ENCODE data around the gene MEMO1.
"Not testable (repeated sequence)": the region's sequence is repeated elsewhere in the genome, so short reads cannot be mapped to it uniquely, and the experiment has no call there.

MEMO1 gene

DNA sequence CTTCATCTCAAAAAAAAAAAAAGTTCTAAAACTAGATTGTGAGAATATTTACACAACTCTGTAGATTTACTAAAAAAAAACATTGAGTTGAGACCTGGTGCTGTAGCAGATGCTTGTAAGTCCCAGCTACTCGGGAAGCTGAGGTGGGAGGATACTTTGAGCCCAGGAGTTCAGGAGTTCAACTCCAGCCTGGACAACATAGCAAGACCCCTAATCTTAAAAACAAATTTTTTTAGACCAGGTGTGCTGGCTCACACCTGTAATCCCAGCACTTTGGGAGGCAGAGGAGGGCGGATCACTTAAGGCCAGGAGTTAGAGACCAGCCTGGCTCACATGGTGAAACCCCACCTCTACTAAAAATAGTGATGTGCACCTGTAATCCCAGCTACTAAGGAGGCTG, 108.9 kb downstream of the MEMO1 start:
- Histone ChIP-seq H3K27ac (no peak overlapping the region), H3K4me1 (no peaks in the 10 kb centered on the region), H3K4me3 (ENCODE audit: low read depth, low read length) (no peak overlapping the region), H3K9ac (no peak overlapping the region), H3K79me2 (no peaks in the 10 kb centered on the region), H2AFZ (no peak overlapping the region), H3K27me3 (ENCODE audit: control insufficient read depth, insufficient read depth, low read length) (no peaks in the 10 kb centered on the region), H3K4me2 (ENCODE audit: low read length) (no peak overlapping the region), H3K9me3 (ENCODE audit: control insufficient read depth, low read length) (no peaks in the 10 kb centered on the region), H3K36me3 (ENCODE audit: control insufficient read depth, insufficient read depth, low read length) (no peaks in the 10 kb centered on the region)
- no peak for TF ChIP-seq CTCF (IDR thresholded peaks at IDR 0.05)

GRCh38 chr2:31900156-31900555, 110.7 kb downstream of the MEMO1 start:
- not testable (repeated sequence) for H3K4me2 ChIP-seq (ENCODE audit: low read length); H3K27ac ChIP-seq; H3K9me3 ChIP-seq (ENCODE audit: control insufficient read depth, low read length); H3K4me3 ChIP-seq (ENCODE audit: low read depth, low read length); H3K27me3 ChIP-seq (ENCODE audit: control insufficient read depth, insufficient read depth, low read length); H3K36me3 ChIP-seq (ENCODE audit: control insufficient read depth, insufficient read depth, low read length); H3K79me2 ChIP-seq; H2AFZ ChIP-seq; H3K4me1 ChIP-seq; H3K9ac ChIP-seq

GRCh38 chr2:31898346-31898745, 112.5 kb downstream of the MEMO1 start:
- not testable (repeated sequence) for H3K27me3 ChIP-seq (ENCODE audit: control insufficient read depth, insufficient read depth, low read length); H3K79me2 ChIP-seq; H3K9ac ChIP-seq; H3K36me3 ChIP-seq (ENCODE audit: control insufficient read depth, insufficient read depth, low read length); H3K4me2 ChIP-seq (ENCODE audit: low read length); H3K9me3 ChIP-seq (ENCODE audit: control insufficient read depth, low read length); H3K27ac ChIP-seq; H3K4me1 ChIP-seq; H3K4me3 ChIP-seq (ENCODE audit: low read depth, low read length); H2AFZ ChIP-seq

GRCh38 chr2:31897340-31897739, 113.5 kb downstream of the MEMO1 start:
- H3K79me2 ChIP-seq; H3K36me3 ChIP-seq (ENCODE audit: control insufficient read depth, insufficient read depth, low read length); H3K4me2 ChIP-seq (ENCODE audit: low read length); H3K27me3 ChIP-seq (ENCODE audit: control insufficient read depth, insufficient read depth, low read length); H3K9me3 ChIP-seq (ENCODE audit: control insufficient read depth, low read length); H2AFZ ChIP-seq; H3K9ac ChIP-seq; H3K4me3 ChIP-seq (ENCODE audit: low read depth, low read length); H3K4me1 ChIP-seq; H3K27ac ChIP-seq: not testable (repeated sequence)

GRCh38 chr2:31896293-31896692, 114.5 kb downstream of the MEMO1 start:
- H3K9me3 ChIP-seq (ENCODE audit: control insufficient read depth, low read length), result no peaks in the 10 kb centered on the region
- no peak for TF ChIP-seq CTCF (IDR thresholded peaks at IDR 0.05)

GRCh38 chr2:31894656-31895055, 116.2 kb downstream of the MEMO1 start:
- no peak overlapping the region for H3K4me2 ChIP-seq (ENCODE audit: low read length)

More at GRCh38 chr2:31896293-31896692, 114.5 kb downstream of the MEMO1 start:
- H3K27ac ChIP-seq, result no peak overlapping the region
- no peaks in the 10 kb centered on the region for H3K4me1 ChIP-seq
- no peaks in the 10 kb centered on the region for H3K27me3 ChIP-seq (ENCODE audit: control insufficient read depth, insufficient read depth, low read length)
- no peak overlapping the region for H3K9ac ChIP-seq
- H2AFZ ChIP-seq, result no peak overlapping the region
- H3K4me2 ChIP-seq (ENCODE audit: low read length), result no peak overlapping the region
- no peaks in the 10 kb centered on the region for H3K79me2 ChIP-seq
- H3K4me3 ChIP-seq (ENCODE audit: low read depth, low read length), result no peak overlapping the region
- H3K36me3 ChIP-seq (ENCODE audit: control insufficient read depth, insufficient read depth, low read length), result no peaks in the 10 kb centered on the region

More at GRCh38 chr2:31894656-31895055, 116.2 kb downstream of the MEMO1 start:
- no peak overlapping the region for H2AFZ ChIP-seq
- no peak overlapping the region for H3K4me3 ChIP-seq (ENCODE audit: low read depth, low read length)
- H3K36me3 ChIP-seq (ENCODE audit: control insufficient read depth, insufficient read depth, low read length), result no peaks in the 10 kb centered on the region
- H3K27me3 ChIP-seq (ENCODE audit: control insufficient read depth, insufficient read depth, low read length), result no peaks in the 10 kb centered on the region
- H3K9ac ChIP-seq, result no peak overlapping the region
- H3K4me1 ChIP-seq, result no peaks in the 10 kb centered on the region
- no peaks in the 10 kb centered on the region for H3K79me2 ChIP-seq
- H3K27ac ChIP-seq, result no peak overlapping the region
- no peak for TF ChIP-seq CTCF (IDR thresholded peaks at IDR 0.05)
- H3K9me3 ChIP-seq (ENCODE audit: control insufficient read depth, low read length), result no peaks in the 10 kb centered on the region

All from parathyroid adenoma (tissue), 2 donors.